GM12873 (cell line): Measurements from ENCODE around the gene C12orf57.

ENCODE experiments used
- CTCF ChIP-seq: IDR thresholded peaks from 2 replicates; pipeline ENCODE4 v1.5.1; 2012; ENCODE audit warnings: low read depth, mild to moderate bottlenecking, moderate library complexity, low read length, control low read depth; ENCODE audit not compliant: insufficient read depth; ENCODE audit errors: missing control alignments

Gene C12orf57

DNA sequence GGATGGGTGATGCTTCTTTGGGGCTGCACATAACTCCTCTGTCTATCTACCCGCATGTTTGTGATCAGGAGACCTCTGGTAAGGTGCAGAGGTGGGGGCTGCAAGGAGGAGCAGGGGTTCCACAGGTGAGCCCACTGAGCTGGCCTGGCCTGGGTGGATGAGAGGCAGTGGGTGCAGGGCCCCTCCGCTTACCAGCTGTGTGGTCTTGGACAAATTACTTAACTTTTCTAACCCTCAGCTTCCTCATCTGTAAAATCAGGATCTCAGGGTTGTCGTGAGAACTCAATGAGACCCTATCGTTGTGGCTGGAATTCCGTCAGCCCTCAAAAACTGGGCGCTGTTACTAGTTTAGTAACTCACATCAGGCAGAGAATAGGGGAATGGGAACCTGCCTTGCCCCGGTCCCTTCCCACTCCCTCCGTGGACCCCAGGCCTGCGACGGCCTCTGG lies 14.8 kb downstream of the C12orf57 start:
- TF ChIP-seq CTCF, result no peak

DNA sequence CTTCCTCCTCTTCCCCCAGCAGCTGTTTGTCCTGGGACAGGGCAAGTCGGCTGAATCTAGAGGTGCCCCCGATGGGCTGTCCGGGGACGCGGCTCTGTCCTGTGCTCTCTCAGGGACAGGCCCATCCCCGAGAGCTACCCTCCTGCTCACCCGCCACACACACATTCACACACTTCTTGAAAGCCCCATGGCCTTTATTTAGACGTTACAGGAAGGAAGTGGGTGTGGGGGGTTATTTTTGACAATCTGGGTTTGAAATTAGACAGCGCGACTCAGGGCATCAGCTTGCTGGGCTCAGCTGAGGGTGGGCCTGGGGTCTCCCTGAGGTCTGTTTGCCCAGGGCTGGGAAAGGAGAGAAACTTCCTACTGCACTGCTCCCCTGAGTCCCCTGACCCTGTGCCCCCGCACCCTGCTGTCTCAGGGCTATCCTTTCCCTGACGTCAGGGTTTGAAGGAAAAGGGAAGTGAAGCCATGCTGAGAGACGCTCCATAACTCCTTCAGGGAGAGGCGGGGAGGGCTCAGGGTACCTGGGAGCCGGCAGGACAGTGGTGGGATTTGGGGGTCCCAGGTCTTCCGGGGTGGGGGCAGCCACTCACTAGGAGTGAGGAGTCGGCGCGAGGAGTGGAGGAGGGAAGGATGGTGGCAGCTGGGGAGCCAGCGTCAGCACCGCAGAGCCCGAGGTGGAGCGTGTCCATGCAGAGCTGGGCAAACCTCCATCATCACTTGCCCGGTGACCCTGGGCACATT lies 15.4 kb downstream of the C12orf57 start:
- no peak for TF ChIP-seq CTCF

DNA sequence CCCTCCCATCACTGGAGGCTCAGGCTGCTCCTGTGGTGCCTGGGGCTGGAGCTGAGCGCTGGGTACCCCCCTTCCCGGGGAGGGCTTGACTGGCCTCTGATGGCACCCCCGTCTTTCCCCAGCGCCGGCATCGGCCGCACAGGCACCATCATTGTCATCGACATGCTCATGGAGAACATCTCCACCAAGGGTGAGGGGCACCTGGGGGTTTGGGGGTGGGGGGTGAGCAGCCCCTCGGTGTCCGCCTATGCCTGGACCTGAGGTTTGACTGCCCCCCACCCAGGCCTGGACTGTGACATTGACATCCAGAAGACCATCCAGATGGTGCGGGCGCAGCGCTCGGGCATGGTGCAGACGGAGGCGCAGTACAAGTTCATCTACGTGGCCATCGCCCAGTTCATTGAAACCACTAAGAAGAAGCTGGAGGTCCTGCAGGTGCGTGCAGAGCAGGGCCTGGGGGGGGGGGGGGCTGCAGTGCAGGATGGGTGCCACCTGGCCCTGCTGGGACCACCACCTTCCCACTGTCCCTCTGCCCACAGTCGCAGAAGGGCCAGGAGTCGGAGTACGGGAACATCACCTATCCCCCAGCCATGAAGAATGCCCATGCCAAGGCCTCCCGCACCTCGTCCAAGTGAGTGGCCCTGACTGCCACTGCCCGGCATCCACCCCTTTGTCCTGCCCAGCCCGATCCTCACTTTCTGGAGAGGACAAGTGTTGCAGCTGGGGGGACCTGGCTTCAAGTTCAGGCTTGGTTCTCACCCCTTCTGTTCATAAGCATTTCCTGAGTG lies 16.2 kb downstream of the C12orf57 start:
- no peak for TF ChIP-seq CTCF

GRCh38 chr12:6960593-6961277 lies 16.9 kb downstream of the C12orf57 start:
- TF ChIP-seq CTCF, result peak; percentile 64

DNA sequence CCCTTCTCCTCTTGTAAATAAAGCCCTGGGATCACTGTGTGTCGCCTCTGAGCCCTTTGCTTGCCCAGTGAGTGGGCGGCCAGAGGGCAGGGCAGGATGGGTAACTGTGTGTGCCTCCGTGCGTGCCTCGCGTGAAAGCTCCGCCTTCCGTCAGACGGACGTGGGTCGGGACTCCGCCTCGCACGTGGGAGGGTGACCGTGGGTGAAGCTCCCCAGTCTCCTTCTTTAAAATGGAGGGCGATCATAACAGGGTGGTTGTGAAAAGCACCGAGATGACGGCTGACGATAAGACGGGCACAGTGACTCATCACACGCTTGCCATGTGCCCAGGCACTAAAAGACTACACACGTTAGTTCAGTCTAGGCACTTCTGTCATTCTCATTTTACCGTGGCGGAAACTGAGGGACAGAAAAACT lies 17.5 kb downstream of the C12orf57 start:
- no peak for TF ChIP-seq CTCF

GRCh38 chr12:6961695-6962284 lies 18.0 kb downstream of the C12orf57 start:
- peak; percentile 52 for TF ChIP-seq CTCF

DNA sequence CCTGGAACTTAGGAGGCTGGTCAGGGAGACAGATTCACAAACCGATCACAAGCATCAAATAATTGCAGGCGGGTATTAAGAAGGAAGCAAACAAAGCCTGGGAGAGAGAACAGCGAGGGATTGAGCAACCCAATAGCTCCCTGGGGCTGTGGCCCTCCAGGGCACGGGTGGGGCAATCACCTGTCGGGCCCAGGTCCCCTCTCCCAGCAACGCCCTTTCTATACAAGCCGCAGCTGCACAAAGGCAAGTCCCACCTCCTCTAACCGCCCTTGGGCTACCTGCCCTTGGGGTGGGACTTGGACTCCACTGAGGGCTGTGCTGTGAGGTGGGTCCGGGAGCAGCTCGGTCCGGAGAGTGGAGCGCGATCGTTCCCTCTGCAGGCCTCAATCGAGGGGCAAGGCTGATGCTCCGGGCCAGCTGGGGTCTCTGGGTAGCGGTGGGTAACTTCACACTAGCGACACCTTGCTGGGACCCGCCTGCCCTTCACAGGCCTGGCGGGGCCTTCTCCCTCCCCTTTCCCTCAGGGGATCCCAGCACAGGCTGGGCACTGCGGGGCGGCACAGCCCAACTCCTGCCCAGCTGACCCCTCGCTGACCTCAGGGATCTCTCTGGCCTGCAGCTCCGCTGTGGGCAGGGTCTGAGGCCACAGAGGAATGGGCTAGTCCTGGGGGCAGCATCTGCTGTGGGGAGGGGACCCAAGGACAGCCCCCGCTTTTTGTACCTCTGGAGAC lies 18.6 kb downstream of the C12orf57 start:
- TF ChIP-seq CTCF, result no peak
